Peyer's patch (tissue), 4 donors: ENCODE results near the gene PAGE3. TPM values are rescaled to one million over a fixed set of nuclear protein-coding genes. Genes with fewer than 3 reads are reported as not detected.

Experiments used
- DNase-seq, 3 donors: peaks; one replicate each; pipeline ENCODE4 v3.0.0-alpha.2; 2017 to 2019
- H3K27ac ChIP-seq, 4 donors: fragments of 200-600 bp; sonication (generic); one replicate each; pipeline ENCODE4 v1.5.1; 2016 to 2019
- H3K27me3 ChIP-seq, 2 donors: fragments of 200-600 bp; sonication (generic); one replicate each; pipeline ENCODE4 v1.5.1; 2019
- H3K36me3 ChIP-seq, 3 donors: fragments of 200-600 bp; sonication (generic); one replicate each; pipeline ENCODE4 v1.5.1; 2016 to 2019
- H3K4me1 ChIP-seq, 4 donors: fragments of 200-600 bp; sonication (generic); one replicate each; pipeline ENCODE4 v1.5.1; 2016 to 2019
- H3K4me3 ChIP-seq, 4 donors: fragments of 200-600 bp; sonication (generic); 1 replicate in 3 of 4; 2 replicates in 1 of 4; pipeline ENCODE4 v1.5.1; 2016 to 2019; ENCODE audit warnings: mild to moderate bottlenecking in 1 of 4
- H3K9me3 ChIP-seq, 4 donors: fragments of 200-600 bp; sonication (generic); one replicate each; pipeline ENCODE4 v1.5.1; 2016 to 2019; ENCODE audit warnings: mild to moderate bottlenecking in 1 of 4
- POLR2A ChIP-seq, 2 donors: fragments of 450-650 bp; IDR thresholded peaks; one replicate each; pipeline ENCODE4 v1.5.1; 2017; ENCODE audit warnings: antibody characterized with exemption in 2 of 2, mild to moderate bottlenecking in 2 of 2, moderate library complexity in 2 of 2
- total RNA-seq, 4 donors: library from RNA; depleted of rRNA; stranded (reverse); fragments of >200 nt; gene quantifications; one replicate each; pipeline ENCODE4 v1.1.0, GENCODE V29; 2016
- TF ChIP-seq, protein P1 (sequence below), 6 experiments: fragments of 450-650 bp in 4 of 6; fragments of 200-600 bp in 2 of 6; sonication (generic) in 1 of 6; IDR thresholded peaks; one replicate each; pipeline ENCODE4 v1.5.1; 2017 to 2019; ENCODE audit warnings: antibody characterized with exemption in 6 of 6, mild to moderate bottlenecking in 3 of 6, moderate library complexity in 1 of 6

The PAGE3 gene
- total RNA-seq = not detected

DNA sequence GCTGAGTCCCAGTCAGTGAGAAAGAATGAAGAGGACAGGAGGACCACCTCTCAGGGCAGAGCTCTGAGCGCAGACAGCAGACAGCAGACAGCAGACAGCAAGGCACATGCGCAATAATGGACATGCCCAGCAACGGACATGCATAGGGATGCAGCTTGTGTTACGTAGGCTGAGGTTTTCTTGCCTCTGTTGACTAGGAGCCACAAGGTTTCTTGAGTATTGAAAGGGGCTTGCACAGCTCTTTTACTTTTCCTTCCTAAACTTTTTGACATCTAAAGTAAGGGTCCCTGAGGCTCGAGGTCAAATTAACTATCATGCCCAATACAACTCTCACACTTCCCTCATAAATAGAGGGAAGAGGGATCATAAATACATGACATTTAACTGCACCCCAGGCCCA, at the start of gene PAGE3:
PAGE3 (minus strand) TSS at position 101 of the 400 bp plus-strand sequence. CDS start 1,013 bp downstream, outside the sequence.
- no peak for TF ChIP-seq POLR2A (IDR thresholded peaks at IDR 0.05)
- TF ChIP-seq, protein P1, sequence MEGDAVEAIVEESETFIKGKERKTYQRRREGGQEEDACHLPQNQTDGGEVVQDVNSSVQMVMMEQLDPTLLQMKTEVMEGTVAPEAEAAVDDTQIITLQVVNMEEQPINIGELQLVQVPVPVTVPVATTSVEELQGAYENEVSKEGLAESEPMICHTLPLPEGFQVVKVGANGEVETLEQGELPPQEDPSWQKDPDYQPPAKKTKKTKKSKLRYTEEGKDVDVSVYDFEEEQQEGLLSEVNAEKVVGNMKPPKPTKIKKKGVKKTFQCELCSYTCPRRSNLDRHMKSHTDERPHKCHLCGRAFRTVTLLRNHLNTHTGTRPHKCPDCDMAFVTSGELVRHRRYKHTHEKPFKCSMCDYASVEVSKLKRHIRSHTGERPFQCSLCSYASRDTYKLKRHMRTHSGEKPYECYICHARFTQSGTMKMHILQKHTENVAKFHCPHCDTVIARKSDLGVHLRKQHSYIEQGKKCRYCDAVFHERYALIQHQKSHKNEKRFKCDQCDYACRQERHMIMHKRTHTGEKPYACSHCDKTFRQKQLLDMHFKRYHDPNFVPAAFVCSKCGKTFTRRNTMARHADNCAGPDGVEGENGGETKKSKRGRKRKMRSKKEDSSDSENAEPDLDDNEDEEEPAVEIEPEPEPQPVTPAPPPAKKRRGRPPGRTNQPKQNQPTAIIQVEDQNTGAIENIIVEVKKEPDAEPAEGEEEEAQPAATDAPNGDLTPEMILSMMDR (IDR thresholded peaks at IDR 0.05) = no peak

GRCh38 chrX:55312655-55313054, 47.9 kb upstream of the PAGE3 start:
- Histone ChIP-seq H3K36me3 (no peaks in the 10 kb centered on the region), H3K27ac (no peak overlapping the region), H3K4me3 (no peak overlapping the region), H3K27me3 (no peaks in the 10 kb centered on the region), H3K9me3 (no peaks in the 10 kb centered on the region), H3K4me1 (no peaks in the 10 kb centered on the region)
- no peak for TF ChIP-seq POLR2A (IDR thresholded peaks at IDR 0.05)
- TF ChIP-seq, protein P1 (IDR thresholded peaks at IDR 0.05) = no peak
- DNase-seq = no peak

More for the DNA sequence above, at the start of gene PAGE3:
- no peak for DNase-seq
- no peak within 1 kb of the TSS for H3K4me3 ChIP-seq
- no peaks in the 10 kb centered on the region for H3K4me1 ChIP-seq
- no peaks in the 10 kb centered on the region for H3K9me3 ChIP-seq
- H3K27ac ChIP-seq = no peak within 1 kb of the TSS
- no peaks in the 10 kb centered on the region for H3K36me3 ChIP-seq
- H3K27me3 ChIP-seq = no peaks in the 10 kb centered on the region

- Histone ChIP-seq H3K4me1 (no peaks in the 10 kb centered on the region), H3K4me3 (no peak overlapping the region), H3K27me3 (no peaks in the 10 kb centered on the region), H3K36me3 (no peaks in the 10 kb centered on the region), H3K9me3 (no peaks in the 10 kb centered on the region), H3K27ac (no peak overlapping the region)
- TF ChIP-seq, protein P1 (IDR thresholded peaks at IDR 0.05) = no peak
- no peak for TF ChIP-seq POLR2A (IDR thresholded peaks at IDR 0.05)
- no peak for DNase-seq
These were observed 26.2 kb upstream of the PAGE3 start for GRCh38 chrX:55290963-55291362.

GRCh38 chrX:55279832-55280231, 15.1 kb upstream of the PAGE3 start:
- H3K36me3 ChIP-seq = no peaks in the 10 kb centered on the region
- no peaks in the 10 kb centered on the region for H3K27me3 ChIP-seq
- H3K4me1 ChIP-seq = no peaks in the 10 kb centered on the region
- TF ChIP-seq, protein P1 (IDR thresholded peaks at IDR 0.05) = no peak
- TF ChIP-seq POLR2A (IDR thresholded peaks at IDR 0.05) = no peak
- no peak overlapping the region for H3K4me3 ChIP-seq
- no peak overlapping the region for H3K27ac ChIP-seq
- no peak for DNase-seq
- H3K9me3 ChIP-seq = no peaks in the 10 kb centered on the region

- no peaks in the 10 kb centered on the region for H3K36me3 ChIP-seq
- no peak for DNase-seq
- no peak overlapping the region for H3K4me3 ChIP-seq
- no peak overlapping the region for H3K27ac ChIP-seq
- H3K4me1 ChIP-seq = no peaks in the 10 kb centered on the region
- H3K27me3 ChIP-seq = no peaks in the 10 kb centered on the region
- TF ChIP-seq POLR2A (IDR thresholded peaks at IDR 0.05) = no peak
- TF ChIP-seq, protein P1 (IDR thresholded peaks at IDR 0.05) = no peak
- H3K9me3 ChIP-seq = no peaks in the 10 kb centered on the region
These were observed 3.9 kb downstream of the PAGE3 start for GRCh38 chrX:55260806-55261205.

- no peak overlapping the region for H3K4me3 ChIP-seq
- no peaks in the 10 kb centered on the region for H3K27me3 ChIP-seq
- TF ChIP-seq, protein P1 (IDR thresholded peaks at IDR 0.05) = no peak
- TF ChIP-seq POLR2A (IDR thresholded peaks at IDR 0.05) = no peak
- H3K36me3 ChIP-seq = no peaks in the 10 kb centered on the region
- no peak overlapping the region for H3K27ac ChIP-seq
- DNase-seq = no peak
- H3K9me3 ChIP-seq = no peaks in the 10 kb centered on the region
- no peaks in the 10 kb centered on the region for H3K4me1 ChIP-seq
These were observed 11.2 kb downstream of the PAGE3 start for GRCh38 chrX:55253528-55253927.
